Parathyroid adenoma (tissue), 2 donors: Measurements from ENCODE around the gene ZRANB3.
"Not testable (repeated sequence)": the region's sequence is repeated elsewhere in the genome, so short reads cannot be mapped to it uniquely, and the experiment has no call there.

Experiments used
- H2AFZ ChIP-seq: fragments of 300-600 bp; sonication (generic); one replicate; pipeline ENCODE4 v1.7.0; 2017; ENCODE audit warnings: antibody characterized with exemption, mild to moderate bottlenecking
- H3K27ac ChIP-seq: fragments of 300-600 bp; sonication (generic); one replicate; pipeline ENCODE4 v1.7.0; 2017
- H3K27me3 ChIP-seq: fragments of 300-600 bp; sonication (generic); one replicate; pipeline ENCODE4 v1.7.0; 2017; ENCODE audit warnings: low read length; ENCODE audit not compliant: control insufficient read depth, insufficient read depth
- H3K36me3 ChIP-seq: fragments of 300-600 bp; sonication (generic); one replicate; pipeline ENCODE4 v1.7.0; 2017; ENCODE audit warnings: low read length; ENCODE audit not compliant: control insufficient read depth, insufficient read depth
- H3K4me1 ChIP-seq: fragments of 300-600 bp; sonication (generic); one replicate; pipeline ENCODE4 v1.7.0; 2017; ENCODE audit warnings: control low read depth
- H3K4me2 ChIP-seq: fragments of 300-600 bp; sonication (generic); one replicate; pipeline ENCODE4 v1.7.0; 2017; ENCODE audit warnings: low read length
- H3K4me3 ChIP-seq: fragments of 300-600 bp; sonication (generic); one replicate; pipeline ENCODE4 v1.7.0; 2017; ENCODE audit warnings: low read depth, low read length
- H3K79me2 ChIP-seq: fragments of 300-600 bp; sonication (generic); one replicate; pipeline ENCODE4 v1.7.0; 2017; ENCODE audit warnings: control low read depth
- H3K9ac ChIP-seq: fragments of 300-600 bp; sonication (generic); one replicate; pipeline ENCODE4 v1.7.0; 2017; ENCODE audit warnings: mild to moderate bottlenecking
- H3K9me3 ChIP-seq: fragments of 300-600 bp; sonication (generic); one replicate; pipeline ENCODE4 v1.7.0; 2017; ENCODE audit warnings: low read length; ENCODE audit not compliant: control insufficient read depth
- TF ChIP-seq, protein P1 (sequence below): fragments of 300-600 bp; sonication (generic); IDR thresholded peaks from one replicate; pipeline ENCODE4 v1.7.0; 2017; ENCODE audit warnings: antibody characterized with exemption, mild to moderate bottlenecking
- donor health status: primary hyperparathyroidism.

Gene ZRANB3

DNA sequence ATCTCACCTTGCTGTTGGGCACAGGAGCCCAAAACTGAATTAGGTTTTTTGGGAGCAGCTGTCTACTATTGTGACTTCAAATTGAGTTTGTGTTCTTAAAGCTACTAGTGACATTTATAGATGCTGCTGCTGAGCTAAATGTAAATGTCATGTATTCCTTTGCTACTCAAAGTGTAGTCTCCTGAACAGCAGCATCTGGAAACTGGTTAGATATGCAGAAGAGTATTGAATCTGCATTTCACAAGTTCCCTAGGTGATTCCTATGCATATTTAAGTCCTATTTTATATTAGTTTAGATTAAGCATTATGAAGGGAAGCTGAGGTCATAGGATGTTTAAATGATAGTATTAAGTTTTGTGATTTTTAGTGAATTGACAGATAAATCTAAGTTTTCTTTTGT is 411.4 kb downstream of the ZRANB3 start:
- no peaks in the 10 kb centered on the region for H3K79me2 ChIP-seq
- no peaks in the 10 kb centered on the region for H3K27me3 ChIP-seq
- H3K4me1 ChIP-seq, result peaks cover 3% of the 10 kb centered on the region
- H3K27ac ChIP-seq, result no peak overlapping the region
- H3K4me2 ChIP-seq, result no peak overlapping the region
- no peaks in the 10 kb centered on the region for H3K9me3 ChIP-seq
- no peak overlapping the region for H3K4me3 ChIP-seq
- no peaks in the 10 kb centered on the region for H3K36me3 ChIP-seq
- H3K9ac ChIP-seq, result no peak overlapping the region
- TF ChIP-seq, protein P1, sequence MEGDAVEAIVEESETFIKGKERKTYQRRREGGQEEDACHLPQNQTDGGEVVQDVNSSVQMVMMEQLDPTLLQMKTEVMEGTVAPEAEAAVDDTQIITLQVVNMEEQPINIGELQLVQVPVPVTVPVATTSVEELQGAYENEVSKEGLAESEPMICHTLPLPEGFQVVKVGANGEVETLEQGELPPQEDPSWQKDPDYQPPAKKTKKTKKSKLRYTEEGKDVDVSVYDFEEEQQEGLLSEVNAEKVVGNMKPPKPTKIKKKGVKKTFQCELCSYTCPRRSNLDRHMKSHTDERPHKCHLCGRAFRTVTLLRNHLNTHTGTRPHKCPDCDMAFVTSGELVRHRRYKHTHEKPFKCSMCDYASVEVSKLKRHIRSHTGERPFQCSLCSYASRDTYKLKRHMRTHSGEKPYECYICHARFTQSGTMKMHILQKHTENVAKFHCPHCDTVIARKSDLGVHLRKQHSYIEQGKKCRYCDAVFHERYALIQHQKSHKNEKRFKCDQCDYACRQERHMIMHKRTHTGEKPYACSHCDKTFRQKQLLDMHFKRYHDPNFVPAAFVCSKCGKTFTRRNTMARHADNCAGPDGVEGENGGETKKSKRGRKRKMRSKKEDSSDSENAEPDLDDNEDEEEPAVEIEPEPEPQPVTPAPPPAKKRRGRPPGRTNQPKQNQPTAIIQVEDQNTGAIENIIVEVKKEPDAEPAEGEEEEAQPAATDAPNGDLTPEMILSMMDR, result no peak
- H2AFZ ChIP-seq, result no peak overlapping the region

DNA sequence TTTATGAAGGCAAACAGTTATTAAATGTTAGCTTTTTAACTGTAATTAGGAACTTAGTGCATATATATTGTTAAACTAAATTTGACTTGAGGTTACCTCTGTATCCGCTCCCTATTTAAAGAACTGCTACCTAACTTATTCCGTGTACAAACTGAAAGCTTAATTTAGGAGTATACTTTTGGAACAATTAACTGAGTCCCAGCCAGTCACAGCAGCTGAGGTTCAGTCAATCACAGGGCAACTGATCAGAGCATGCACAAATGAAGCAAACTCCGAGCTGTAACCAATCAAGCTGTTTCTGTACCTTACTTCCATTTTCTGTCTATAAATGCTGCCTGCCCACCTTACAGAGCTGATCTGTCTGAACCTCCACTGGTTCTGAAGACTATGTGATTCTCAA is 417.7 kb downstream of the ZRANB3 start:
- TF ChIP-seq, protein P1, result no peak
- Histone ChIP-seq H3K36me3 (no peaks in the 10 kb centered on the region), H3K27ac (no peak overlapping the region)

DNA sequence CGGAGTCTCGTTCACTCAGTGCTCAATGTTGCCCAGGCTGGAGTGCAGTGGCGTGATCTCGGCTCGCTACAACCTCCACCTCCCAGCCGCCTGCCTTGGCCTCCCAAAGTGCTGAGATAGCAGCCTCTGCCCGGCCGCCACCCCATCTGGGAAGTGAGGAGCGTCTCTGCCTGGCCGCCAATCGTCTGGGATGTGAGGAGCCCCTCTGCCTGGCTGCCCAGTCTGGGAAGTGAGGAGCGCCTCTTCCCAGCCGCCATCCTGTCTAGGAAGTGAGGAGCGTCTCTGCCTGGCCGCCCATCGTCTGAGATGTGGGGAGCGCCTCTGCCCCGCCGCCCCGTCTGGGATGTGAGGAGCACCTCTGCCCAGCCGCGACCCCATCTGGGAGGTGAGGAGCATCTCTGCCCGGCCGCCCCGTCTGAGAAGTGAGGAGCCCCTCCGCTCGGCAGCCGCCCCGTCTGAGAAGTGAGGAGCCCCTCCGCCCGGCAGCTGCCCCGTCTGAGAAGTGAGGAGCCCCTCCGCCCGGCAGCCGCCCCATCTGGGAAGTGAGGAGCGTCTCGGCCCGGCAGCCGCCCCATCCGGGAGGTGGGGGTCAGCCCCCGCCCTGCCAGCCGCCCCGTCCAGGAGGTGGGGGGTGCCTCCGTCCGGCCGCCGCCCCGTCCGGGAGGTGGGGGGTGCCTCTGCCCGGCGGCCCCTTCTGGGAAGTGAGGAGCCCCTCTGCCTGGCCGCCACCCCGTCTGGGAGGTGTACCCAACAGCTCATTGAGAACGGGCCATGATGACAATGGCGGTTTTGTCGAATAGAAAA is 425.3 kb downstream of the ZRANB3 start:
- H2AFZ ChIP-seq, H3K4me3 ChIP-seq, H3K4me1 ChIP-seq, H3K4me2 ChIP-seq, H3K79me2 ChIP-seq, H3K9ac ChIP-seq, H3K27ac ChIP-seq, H3K27me3 ChIP-seq, H3K36me3 ChIP-seq, H3K9me3 ChIP-seq: not testable (repeated sequence)

More for the DNA sequence above, 417.7 kb downstream of the ZRANB3 start:
- Histone ChIP-seq H3K4me3 (no peak overlapping the region), H3K27me3 (no peaks in the 10 kb centered on the region), H3K9ac (no peak overlapping the region), H3K4me1 (peaks cover 3% of the 10 kb centered on the region), H3K4me2 (no peak overlapping the region), H3K79me2 (no peaks in the 10 kb centered on the region), H3K9me3 (no peaks in the 10 kb centered on the region), H2AFZ (no peak overlapping the region)

GRCh38 chr2:135103843-135104242 is 427.2 kb downstream of the ZRANB3 start:
- H3K4me3 ChIP-seq, result no peak overlapping the region
- no peak overlapping the region for H2AFZ ChIP-seq
- TF ChIP-seq, protein P1, result no peak
- H3K27me3 ChIP-seq, result no peaks in the 10 kb centered on the region
- H3K9ac ChIP-seq, result no peak overlapping the region
- no peak overlapping the region for H3K4me2 ChIP-seq
- H3K27ac ChIP-seq, result no peak overlapping the region
- peaks cover 8% of the 10 kb centered on the region for H3K79me2 ChIP-seq
- H3K36me3 ChIP-seq, result no peaks in the 10 kb centered on the region
- H3K9me3 ChIP-seq, result no peaks in the 10 kb centered on the region
- no peaks in the 10 kb centered on the region for H3K4me1 ChIP-seq

GRCh38 chr2:135099802-135100483 is 431.1 kb downstream of the ZRANB3 start:
- TF ChIP-seq, protein P1, result no peak
- Histone ChIP-seq H3K27me3 (no peaks in the 10 kb centered on the region), H3K4me1 (no peaks in the 10 kb centered on the region), H3K79me2 (peaks cover 5% of the 10 kb centered on the region), H3K9ac (no peak overlapping the region), H3K4me2 (no peak overlapping the region), H2AFZ (no peak overlapping the region), H3K4me3 (no peak overlapping the region), H3K27ac (no peak overlapping the region), H3K9me3 (no peaks in the 10 kb centered on the region), H3K36me3 (no peaks in the 10 kb centered on the region)
